GM19467 (cell line): ENCODE data around the gene CPLX1.

Experiments used
- ATAC-seq: cut with Tn5 transposase; IDR thresholded peaks from one replicate; pipeline ENCODE4 v1.9.1; 2021; ENCODE audit warnings: mild to moderate bottlenecking, moderate library complexity; ENCODE audit not compliant: unreplicated experiment

CPLX1 gene

GRCh38 chr4:856225-856901, 30.4 kb upstream of the CPLX1 start:
- no peak for ATAC-seq

DNA sequence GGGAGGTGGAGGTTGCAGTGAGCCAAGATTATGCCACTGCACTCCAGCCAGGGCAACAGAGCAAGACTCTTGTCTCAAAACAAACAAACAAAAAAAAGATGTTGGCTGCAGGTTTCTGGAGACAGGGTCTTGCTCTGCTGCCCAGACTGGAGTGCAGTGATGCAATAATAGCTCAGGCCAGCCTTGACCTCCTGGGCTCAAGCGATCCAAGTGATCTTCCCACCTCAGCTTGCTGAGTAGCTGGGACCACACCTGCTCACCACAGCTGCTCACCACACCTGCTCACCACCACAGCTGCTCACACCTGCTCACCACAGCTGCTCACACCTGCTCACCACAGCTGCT, 29.9 kb upstream of the CPLX1 start:
- no peak for ATAC-seq

GRCh38 chr4:854356-854755, 28.4 kb upstream of the CPLX1 start:
- ATAC-seq: no peak

DNA sequence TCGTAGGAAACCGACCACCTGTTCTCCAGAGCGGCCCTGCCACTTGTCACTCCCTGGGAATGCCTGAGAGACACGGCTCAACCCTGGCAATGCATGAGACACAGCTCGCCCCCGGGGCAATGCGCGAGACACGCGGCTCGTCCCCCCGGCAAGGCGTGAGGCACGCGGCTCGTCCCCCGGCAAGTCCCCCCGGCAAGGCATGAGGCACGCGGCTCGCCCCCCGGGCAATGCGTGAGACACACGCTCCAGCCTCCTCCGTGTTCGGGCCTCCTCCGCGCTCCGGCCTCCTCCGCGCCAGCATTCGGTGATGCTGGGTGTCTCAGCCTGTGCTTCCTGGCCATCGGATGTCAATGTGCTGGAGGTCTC, 27.5 kb upstream of the CPLX1 start:
- no peak for ATAC-seq

GRCh38 chr4:851701-852430, 25.9 kb upstream of the CPLX1 start:
- no peak for ATAC-seq

- no peak for ATAC-seq
Measured at GRCh38 chr4:850323-850945, 24.5 kb upstream of the CPLX1 start.

DNA sequence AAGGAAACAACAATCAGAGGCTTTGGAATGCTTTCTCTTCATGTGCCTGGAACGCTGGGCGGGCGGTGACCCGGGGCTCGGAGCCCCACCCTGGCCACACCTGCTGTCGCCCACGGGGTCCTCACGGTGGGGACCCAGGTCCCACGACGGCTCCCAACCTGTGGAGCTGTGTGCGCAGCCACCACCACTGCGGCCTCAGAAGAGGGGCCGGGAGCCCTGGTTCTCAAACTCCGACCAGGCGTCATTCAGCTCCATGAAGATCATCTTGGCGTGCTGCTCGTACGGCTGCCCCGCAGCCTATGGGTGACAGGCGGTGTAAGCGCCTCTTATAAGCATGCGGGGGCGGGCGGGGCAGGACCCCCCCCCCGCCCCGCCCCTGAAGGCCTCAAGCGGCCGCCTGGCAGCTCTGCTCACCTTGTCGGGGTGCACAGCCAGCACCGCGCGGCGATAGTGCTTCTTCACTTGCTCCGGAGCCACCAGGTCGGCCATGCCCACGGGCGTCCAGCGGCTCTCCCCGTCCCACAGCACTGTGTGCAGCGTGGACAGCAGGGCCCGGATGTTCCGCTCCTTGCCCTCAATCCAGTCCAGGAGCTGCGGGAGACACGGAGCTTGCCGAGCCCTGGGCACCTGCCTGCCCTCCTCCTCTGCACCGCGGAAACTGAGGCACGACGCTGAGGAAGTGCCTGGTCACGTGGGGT, 23.7 kb upstream of the CPLX1 start:
- ATAC-seq: no peak

GRCh38 chr4:848803-849477, 23.0 kb upstream of the CPLX1 start:
- no peak for ATAC-seq

GRCh38 chr4:848307-848691, 22.4 kb upstream of the CPLX1 start:
- ATAC-seq: no peak

GRCh38 chr4:845836-846251, 19.9 kb upstream of the CPLX1 start:
- ATAC-seq: no peak

DNA sequence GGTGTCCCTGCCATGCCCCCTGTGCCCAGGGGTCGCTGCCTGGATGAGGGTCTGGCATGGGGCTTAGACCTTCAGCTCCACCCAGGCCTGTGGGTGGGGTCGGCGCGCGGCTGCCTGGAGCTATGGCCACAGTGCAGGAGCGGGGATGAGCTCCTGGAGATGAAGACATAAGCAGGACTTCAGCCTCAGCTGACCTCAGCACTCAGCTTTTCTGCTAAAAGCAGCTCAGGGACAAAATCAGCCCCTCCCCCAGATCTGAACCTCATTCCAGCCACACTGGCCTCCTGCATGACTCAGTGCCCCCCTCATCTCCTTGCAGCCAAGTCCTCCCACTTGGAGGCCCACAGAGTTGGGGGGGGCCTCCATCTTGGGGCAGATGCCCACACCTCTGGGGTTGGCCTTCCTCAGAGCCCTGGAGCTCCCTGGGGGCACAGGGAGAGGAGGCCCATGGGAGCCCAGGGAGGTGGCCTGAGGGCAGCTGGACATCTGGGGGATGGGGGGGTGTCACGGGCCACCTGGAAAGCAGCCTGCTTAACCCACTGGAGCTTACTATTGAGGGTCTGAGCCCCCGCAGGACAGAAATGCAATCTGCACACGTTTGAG, 19.4 kb upstream of the CPLX1 start:
- ATAC-seq: no peak

- no peak for ATAC-seq
Measured at GRCh38 chr4:844752-845232, 18.9 kb upstream of the CPLX1 start.

DNA sequence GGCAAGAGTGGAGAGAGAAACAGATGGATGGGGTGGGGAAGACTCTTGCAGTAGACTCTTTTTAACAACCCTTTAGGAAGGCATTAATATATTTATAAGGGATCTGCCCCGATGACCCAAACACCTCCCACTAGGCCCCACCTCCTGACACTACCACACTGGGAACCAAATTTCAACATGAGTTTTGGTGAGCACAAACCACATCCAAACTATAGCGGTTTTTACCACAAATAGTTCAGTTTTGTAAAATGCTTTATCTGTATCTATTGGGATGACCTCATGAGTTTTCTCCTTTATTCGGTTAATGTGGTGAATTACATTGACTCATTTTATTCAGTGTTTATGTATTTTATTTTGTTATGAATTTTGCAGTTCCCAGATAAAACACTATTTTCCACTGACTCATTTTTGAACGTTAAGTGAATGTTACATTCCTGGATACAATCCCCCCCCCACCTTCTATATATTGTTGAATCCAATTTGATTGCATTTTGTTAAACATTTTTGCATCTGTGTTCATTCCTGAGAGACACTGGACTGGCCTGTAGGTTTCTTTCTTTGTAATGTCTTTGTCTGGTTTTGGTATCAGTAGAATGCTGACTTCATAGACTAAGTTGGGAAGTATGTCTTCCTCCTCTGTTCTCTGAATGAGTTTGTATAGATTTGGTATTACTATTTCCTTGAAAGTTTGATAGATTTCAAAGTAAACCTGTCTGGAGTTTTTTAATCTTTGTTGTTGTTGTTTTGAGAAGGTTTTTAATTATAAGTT, 13.9 kb upstream of the CPLX1 start:
- ATAC-seq: no peak

GRCh38 chr4:837772-838171, 11.8 kb upstream of the CPLX1 start:
- no peak for ATAC-seq

DNA sequence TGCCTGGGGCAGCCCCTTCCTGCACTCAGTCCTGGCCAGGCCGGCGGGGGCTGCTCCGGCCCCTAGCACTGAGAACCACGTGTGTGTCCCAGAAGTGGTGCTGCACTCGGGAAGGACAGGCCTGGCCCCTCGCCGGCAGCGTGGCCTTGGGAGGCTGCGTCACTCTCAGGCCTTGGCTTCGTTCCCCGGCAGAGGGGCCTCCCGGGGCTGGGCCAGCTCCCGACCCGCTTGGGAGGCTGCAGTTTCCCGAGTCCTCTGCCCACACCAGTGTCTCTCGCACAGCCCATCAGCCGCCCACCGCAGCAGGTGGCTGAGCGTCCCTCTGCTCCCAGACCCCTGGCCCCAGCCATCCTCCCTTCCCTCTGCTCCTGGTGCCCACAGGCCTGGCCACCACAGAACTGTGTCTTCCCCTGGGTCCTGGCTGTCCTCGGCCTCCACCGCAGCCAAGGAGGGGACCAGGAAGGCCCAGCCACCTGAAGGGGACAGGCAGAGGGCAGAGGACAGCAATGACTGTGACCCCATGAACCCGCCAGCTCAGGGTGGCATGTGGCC, 10.9 kb upstream of the CPLX1 start:
- no peak for ATAC-seq

- no peak for ATAC-seq
Measured at GRCh38 chr4:836003-836511, 10.1 kb upstream of the CPLX1 start.

- no peak for ATAC-seq
Measured at GRCh38 chr4:835148-836002, 9.4 kb upstream of the CPLX1 start.

- no peak for ATAC-seq
Measured at GRCh38 chr4:834368-835147, 8.6 kb upstream of the CPLX1 start.
